DND-41 (cell line): ENCODE results near the gene SH3GLB1.

Experiments used
- CTCF ChIP-seq: IDR thresholded peaks from 2 replicates; pipeline ENCODE4 v1.5.1; 2012; ENCODE audit warnings: borderline replicate concordance, low read length, moderate library complexity, mild to moderate bottlenecking; ENCODE audit not compliant: poor library complexity, severe bottlenecking; ENCODE audit errors: extremely low read depth
- EZH2 ChIP-seq: IDR thresholded peaks from 3 replicates; pipeline ENCODE4 v1.6.1; 2012; ENCODE audit warnings: borderline replicate concordance, low read depth, mild to moderate bottlenecking, moderate library complexity, low read length, inconsistent platforms; ENCODE audit not compliant: severe bottlenecking

GRCh38 chr1:86687595-86687994 is 16.8 kb upstream of the SH3GLB1 start:
- TF ChIP-seq CTCF (no peak), EZH2 (no peak)
